Common myeloid progenitor, CD34-positive (primary cell): ENCODE measurements around the gene BCL2L2.
"Not testable (repeated sequence)": the region's sequence is repeated elsewhere in the genome, so short reads cannot be mapped to it uniquely, and the experiment has no call there.

Experiments used
- CTCF ChIA-PET: fragments of 350-600 bp; sonication (Branson Sonifier 250); formaldehyde crosslinking; loops from one replicate; lab custom pipeline; 2021; ENCODE audit warnings: antibody characterized with exemption; lab: Charles Lee
- POLR2A ChIA-PET: fragments of 350-600 bp; sonication (Branson Sonifier 250); formaldehyde crosslinking; loops from one replicate; lab custom pipeline; 2021; ENCODE audit warnings: antibody characterized with exemption; lab: Charles Lee
- DNase-seq, 3 donors: peaks; one replicate each; pipeline versions ENCODE4 v3.0.0 to v3.0.0-alpha.2; 2013
- H3K27ac ChIP-seq, 2 experiments: 1 replicate in 1 of 2; 2 replicates in 1 of 2; pipeline ENCODE4 v1.7.0; 2013; ENCODE audit warnings: inconsistent platforms in 2 of 2, low read length in 2 of 2, mild to moderate bottlenecking in 2 of 2, low read depth in 1 of 2, moderate library complexity in 1 of 2; ENCODE audit not compliant: severe bottlenecking in 2 of 2, insufficient read depth in 1 of 2, poor library complexity in 1 of 2
- H3K27me3 ChIP-seq, 5 experiments: replicated peaks in 2 of 5; 1 replicate in 3 of 5; 2 replicates in 2 of 5; pipeline versions ENCODE4 v1.6.1 to v1.7.0; 2013; ENCODE audit warnings: low read length in 4 of 5, mild to moderate bottlenecking in 2 of 5, moderate library complexity in 2 of 5, inconsistent platforms in 1 of 5; ENCODE audit not compliant: insufficient read depth in 5 of 5, control insufficient read depth in 4 of 5
- H3K36me3 ChIP-seq, 4 experiments: 1 replicate in 2 of 4; 2 replicates in 2 of 4; pipeline versions ENCODE4 v1.6.1 to v1.7.0; 2013; ENCODE audit warnings: low read length in 3 of 4, control low read depth in 1 of 4, mild to moderate bottlenecking in 1 of 4; ENCODE audit not compliant: control insufficient read depth in 4 of 4, insufficient read depth in 4 of 4
- H3K4me1 ChIP-seq, 4 experiments: 1 replicate in 3 of 4; 2 replicates in 1 of 4; pipeline versions ENCODE4 v1.6.1 to v1.7.1; 2013; ENCODE audit warnings: low read length in 3 of 4, mild to moderate bottlenecking in 3 of 4, control low read depth in 1 of 4, inconsistent platforms in 1 of 4, moderate library complexity in 1 of 4; ENCODE audit not compliant: control insufficient read depth in 4 of 4, insufficient read depth in 4 of 4; ENCODE audit errors: control extremely low read depth in 1 of 4
- H3K4me3 ChIP-seq, 7 experiments: 1 replicate in 4 of 7; 2 replicates in 3 of 7; pipeline versions ENCODE4 v1.5.1 to v1.7.0; 2013; ENCODE audit warnings: mild to moderate bottlenecking in 7 of 7, low read length in 6 of 7, moderate library complexity in 6 of 7, inconsistent platforms in 2 of 7, low read depth in 2 of 7, control low read depth in 1 of 7; ENCODE audit not compliant: insufficient read depth in 4 of 7, control insufficient read depth in 1 of 7; ENCODE audit errors: extremely low read depth in 1 of 7
- H3K9me3 ChIP-seq, 5 experiments: 1 replicate in 4 of 5; 2 replicates in 1 of 5; pipeline versions ENCODE4 v1.6.1 to v1.7.1; 2013; ENCODE audit warnings: low read length in 4 of 5, mild to moderate bottlenecking in 2 of 5, inconsistent platforms in 1 of 5, low read depth in 1 of 5, moderate library complexity in 1 of 5; ENCODE audit not compliant: control insufficient read depth in 4 of 5, insufficient read depth in 2 of 5; ENCODE audit errors: control extremely low read depth in 1 of 5
- WGBS: methylation state at CpG from one replicate; pipeline ENCODE4 v1.1.5; 2013; ENCODE audit not compliant: insufficient coverage; 5-methylcytosine and 5-hydroxymethylcytosine counted together

Gene BCL2L2

DNA sequence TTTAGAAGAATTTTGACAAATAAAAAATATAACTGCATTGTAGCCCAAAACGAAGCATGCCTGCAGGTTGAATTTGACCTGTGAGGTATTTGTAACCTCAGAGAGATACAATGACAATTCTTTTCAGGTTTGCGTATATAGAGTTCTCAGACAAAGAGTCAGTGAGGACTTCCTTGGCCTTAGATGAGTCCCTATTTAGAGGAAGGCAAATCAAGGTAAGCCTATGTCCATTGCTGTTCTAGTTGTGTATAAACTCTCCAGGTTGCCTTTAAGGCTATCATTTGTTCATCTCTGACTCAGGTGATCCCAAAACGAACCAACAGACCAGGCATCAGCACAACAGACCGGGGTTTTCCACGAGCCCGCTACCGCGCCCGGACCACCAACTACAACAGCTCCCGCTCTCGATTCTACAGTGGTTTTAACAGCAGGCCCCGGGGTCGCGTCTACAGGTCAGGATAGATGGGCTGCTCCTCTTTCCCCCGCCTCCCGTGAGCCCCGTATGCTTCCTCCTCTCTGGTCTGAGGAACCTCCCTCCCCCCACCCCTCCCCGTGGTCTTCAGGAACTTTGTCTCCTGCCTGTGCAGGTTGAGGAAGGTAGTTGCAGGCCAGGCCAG, 17.3 kb downstream of the BCL2L2 start:
- Histone ChIP-seq H3K27ac (no peak overlapping the region), H3K36me3 (peaks cover 13 to 29% (median 25%) of the 10 kb centered on the region in 4 experiments), H3K9me3 (no peaks in the 10 kb centered on the region), H3K4me1 (peaks cover 8 to 25% (median 22%) of the 10 kb centered on the region in 4 experiments), H3K4me3 (no peak overlapping the region), H3K27me3 (no peaks in the 10 kb centered on the region)
- ChIA-PET CTCF (interaction anchor here (1.1 to 9.1 kb wide), 6 partner anchors 9 to 236 kb away, joined by 3 to 177 read pairs (median 4); partner anchors contain the start of genes BCL2L2 and PPP1R3E), POLR2A (no interaction called here)
- DNase-seq: no peak
- WGBS: 91% methylated on average over 14 of the region's 18 CpGs

DNA sequence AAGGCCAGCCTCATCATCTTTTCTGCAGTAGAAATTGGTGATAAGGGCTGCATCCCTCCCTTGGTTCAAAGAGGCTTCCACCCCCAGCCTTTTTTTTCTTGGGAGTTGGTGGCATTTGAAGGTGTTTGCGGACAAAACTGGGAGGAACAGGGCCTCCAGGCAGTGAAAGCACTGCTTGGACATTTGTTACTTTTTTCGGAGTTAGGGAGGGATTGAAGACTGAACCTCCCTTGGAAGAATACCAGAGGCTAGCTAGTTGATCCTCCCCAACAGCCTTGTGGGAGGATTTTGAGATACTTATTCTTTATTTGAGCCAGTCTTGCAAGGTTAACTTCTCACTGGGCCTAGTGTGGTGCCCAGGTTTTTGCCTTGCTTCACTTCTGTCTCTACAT, 17.8 kb downstream of the BCL2L2 start:
- POLR2A ChIA-PET: no interaction called here
- no peaks in the 10 kb centered on the region for H3K9me3 ChIP-seq
- CTCF ChIA-PET: interaction anchor here (0.7 to 1.6 kb wide), 4 partner anchors 9 to 55 kb away, joined by 3 to 4 read pairs (median 3); no protein-coding TSS in a partner anchor
- DNase-seq: no peak
- no peak overlapping the region for H3K4me3 ChIP-seq
- H3K27ac ChIP-seq: no peak overlapping the region
- H3K27me3 ChIP-seq: no peaks in the 10 kb centered on the region
- peaks cover 8 to 25% (median 22%) of the 10 kb centered on the region in 4 experiments for H3K4me1 ChIP-seq
- H3K36me3 ChIP-seq: peaks cover 13 to 29% (median 25%) of the 10 kb centered on the region in 4 experiments
- 100% methylated on average over 2 of the region's 2 CpGs for WGBS

DNA sequence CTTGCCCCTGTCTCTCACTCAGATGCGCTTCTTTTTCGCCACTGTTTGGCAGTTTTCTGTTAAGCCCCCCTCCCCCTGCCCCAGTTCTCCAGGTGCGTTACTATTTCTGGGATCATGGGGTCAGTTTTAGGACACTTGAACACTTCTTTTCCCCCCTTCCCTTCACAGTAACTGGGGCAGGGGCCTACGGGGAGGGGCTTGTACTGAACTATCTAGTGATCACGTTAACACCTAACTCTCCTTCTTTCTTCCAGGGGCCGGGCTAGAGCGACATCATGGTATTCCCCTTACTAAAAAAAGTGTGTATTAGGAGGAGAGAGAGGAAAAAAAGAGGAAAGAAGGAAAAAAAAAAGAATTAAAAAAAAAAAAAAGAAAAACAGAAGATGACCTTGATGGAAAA, 18.4 kb downstream of the BCL2L2 start:
- WGBS: 92% methylated on average over 2 of the region's 7 CpGs
- CTCF ChIA-PET: interaction anchor here (0.7 to 1.6 kb wide), 3 partner anchors 8 to 55 kb away, joined by 3 to 4 read pairs (median 3); no protein-coding TSS in a partner anchor

DNA sequence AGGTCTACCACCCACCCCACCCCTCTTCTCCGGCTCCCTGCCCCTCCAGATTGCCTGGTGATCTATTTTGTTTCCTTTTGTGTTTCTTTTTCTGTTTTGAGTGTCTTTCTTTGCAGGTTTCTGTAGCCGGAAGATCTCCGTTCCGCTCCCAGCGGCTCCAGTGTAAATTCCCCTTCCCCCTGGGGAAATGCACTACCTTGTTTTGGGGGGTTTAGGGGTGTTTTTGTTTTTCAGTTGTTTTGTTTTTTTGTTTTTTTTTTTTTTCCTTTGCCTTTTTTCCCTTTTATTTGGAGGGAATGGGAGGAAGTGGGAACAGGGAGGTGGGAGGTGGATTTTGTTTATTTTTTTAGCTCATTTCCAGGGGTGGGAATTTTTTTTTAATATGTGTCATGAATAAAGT, 19.1 kb downstream of the BCL2L2 start:
- peaks cover 8 to 14% (median 13%) of the 10 kb centered on the region in 4 experiments for H3K4me1 ChIP-seq
- POLR2A ChIA-PET: interaction anchor here (0.6 kb wide), 1 partner anchor 74 kb away, joined by 3 read pairs; no protein-coding TSS in a partner anchor
- peaks cover 13 to 29% (median 25%) of the 10 kb centered on the region in 4 experiments for H3K36me3 ChIP-seq
- DNase-seq, H3K9me3 ChIP-seq, H3K4me3 ChIP-seq, H3K27ac ChIP-seq, H3K27me3 ChIP-seq: not testable (repeated sequence)
- WGBS: no CpG with 5 or more reads among the region's 5 CpGs
- CTCF ChIA-PET: interaction anchor here (1.0 to 7.1 kb wide), 9 partner anchors 17 to 235 kb away, joined by 3 to 108 read pairs (median 7); partner anchors contain the start of genes BCL2L2, CMTM5 and SLC22A17

More for the DNA sequence above, 18.4 kb downstream of the BCL2L2 start:
- POLR2A ChIA-PET: no interaction called here
- H3K4me1 ChIP-seq: peaks cover 8 to 21% (median 20%) of the 10 kb centered on the region in 4 experiments
- DNase-seq: no peak
- peaks cover 13 to 29% (median 25%) of the 10 kb centered on the region in 4 experiments for H3K36me3 ChIP-seq
- H3K9me3 ChIP-seq: no peaks in the 10 kb centered on the region
- no peak overlapping the region for H3K27ac ChIP-seq
- H3K27me3 ChIP-seq: no peaks in the 10 kb centered on the region
- H3K4me3 ChIP-seq: no peak overlapping the region

DNA sequence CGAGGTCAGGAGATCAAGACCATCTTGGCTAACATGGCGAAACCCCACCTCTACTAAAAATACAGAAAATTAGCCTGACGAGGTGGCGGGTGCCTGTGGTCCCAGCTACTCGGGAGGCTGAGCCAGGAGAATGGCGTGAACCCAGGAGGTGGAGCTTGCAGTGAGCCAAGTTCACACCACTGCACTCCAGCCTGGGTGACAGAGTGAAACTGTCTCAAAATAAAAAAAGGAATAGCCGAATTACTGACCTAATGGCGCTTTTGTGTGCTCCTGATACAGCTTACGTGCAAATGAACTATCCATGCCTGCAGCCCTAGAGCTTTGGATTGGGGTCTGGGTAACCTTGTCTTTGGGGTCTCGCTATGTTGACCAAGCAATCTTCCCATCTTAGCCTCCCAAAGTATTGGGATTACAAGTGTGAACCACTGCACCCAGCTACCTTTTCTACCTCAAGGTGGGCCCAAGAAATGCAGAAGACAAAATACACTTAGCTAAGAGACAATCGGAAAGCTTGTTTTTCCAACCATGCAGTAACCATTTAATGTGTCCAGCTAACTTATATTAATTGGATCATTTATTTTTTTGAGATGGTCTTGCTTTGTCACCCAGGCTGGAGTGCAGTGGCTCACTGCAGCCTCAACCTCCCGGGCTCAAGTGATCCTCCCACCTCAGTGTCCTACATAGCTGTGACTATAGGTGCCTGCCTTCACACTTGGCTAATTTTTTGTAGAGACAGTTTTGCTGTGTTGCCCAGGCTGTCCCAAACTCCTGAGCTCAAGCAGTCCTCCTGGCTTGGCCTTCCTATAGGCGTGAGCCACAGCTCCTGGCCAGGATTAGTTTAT, 20.1 kb downstream of the BCL2L2 start:
- H3K4me1 ChIP-seq: peaks cover 8 to 14% (median 13%) of the 10 kb centered on the region in 4 experiments

DNA sequence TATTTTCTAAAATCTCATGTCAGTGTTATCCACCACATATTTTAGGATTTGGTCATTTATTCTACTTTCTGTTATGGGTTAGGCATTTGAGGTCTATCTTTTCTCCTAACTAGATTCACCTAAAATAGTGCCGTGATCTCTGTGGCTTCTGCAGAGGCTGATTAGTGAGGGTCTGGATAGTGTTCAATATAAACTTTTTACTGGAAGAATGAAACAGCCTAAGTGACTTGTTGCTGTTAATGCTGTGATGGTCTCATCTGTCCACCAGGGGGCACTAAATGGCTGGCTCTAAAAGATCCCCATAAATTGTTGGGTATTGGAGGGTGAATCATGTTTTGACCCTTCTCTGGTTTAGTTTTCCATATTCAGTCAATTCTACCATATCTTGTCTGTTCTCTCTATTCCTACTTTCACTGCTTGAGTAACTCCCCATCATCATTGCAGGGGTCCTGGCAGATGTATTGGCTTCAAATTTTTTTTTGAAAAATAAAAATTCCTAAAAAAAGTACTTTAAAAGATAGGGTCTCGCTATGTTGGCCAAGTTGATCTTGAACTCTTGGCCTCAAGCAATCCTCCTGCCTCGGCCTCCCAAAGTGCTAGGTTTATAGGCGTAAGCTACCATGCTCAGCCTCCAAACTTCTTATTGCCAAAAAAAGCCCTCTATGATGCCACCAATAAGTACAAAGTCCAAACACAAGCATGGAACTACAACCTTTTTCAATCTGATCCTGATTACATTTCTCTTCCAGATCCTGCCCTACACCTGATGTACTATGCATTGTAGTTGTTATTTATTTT, 21.5 kb downstream of the BCL2L2 start:
- Histone ChIP-seq H3K4me3 (no peak overlapping the region), H3K27me3 (no peaks in the 10 kb centered on the region), H3K36me3 (peaks cover 11 to 26% (median 23%) of the 10 kb centered on the region in 4 experiments), H3K27ac (no peak overlapping the region), H3K4me1 (peaks cover 0 to 6% (median 1%) of the 10 kb centered on the region in 4 experiments), H3K9me3 (no peaks in the 10 kb centered on the region)
- ChIA-PET CTCF (interaction anchor here (1.0 to 7.1 kb wide), 11 partner anchors 10 to 119 kb away, joined by 3 to 108 read pairs (median 5); partner anchors contain the start of genes CMTM5 and SLC22A17), POLR2A (interaction anchor here (0.7 kb wide), 1 partner anchor 122 kb away, joined by 3 read pairs; no protein-coding TSS in a partner anchor)
- 78% methylated on average over 3 of the region's 4 CpGs for WGBS
- DNase-seq: peak; percentile 79 to 87 (median 79)

More for the DNA sequence above, 20.1 kb downstream of the BCL2L2 start:
- Histone ChIP-seq H3K27me3 (no peaks in the 10 kb centered on the region), H3K9me3 (no peaks in the 10 kb centered on the region), H3K4me3 (no peak overlapping the region), H3K36me3 (peaks cover 13 to 29% (median 25%) of the 10 kb centered on the region in 4 experiments), H3K27ac (no peak overlapping the region)
- CTCF ChIA-PET: interaction anchor here (0.9 to 7.1 kb wide), 26 partner anchors 9 to 236 kb away, joined by 3 to 108 read pairs (median 4); partner anchors contain the start of genes BCL2L2, CMTM5 and SLC22A17
- 96% methylated on average over 12 of the region's 13 CpGs for whole genome bisulfite sequencing
- no peak for DNase-seq
- POLR2A ChIA-PET: interaction anchor here (0.7 to 1.0 kb wide), 2 partner anchors 26 to 123 kb away, joined by 3 to 5 read pairs; no protein-coding TSS in a partner anchor
